ENCODE data around the gene FXR2. TPM values are rescaled to one million over a fixed set of nuclear protein-coding genes. Genes with fewer than 3 reads are reported as not detected.

Gene FXR2
- total and polyA plus RNA-seq, 9 of the 15 experiments (the other 6 are each of a cell fraction or from before 2014, with no cell fraction given) = 2.0 to 49.3 (median 24.5) TPM

DNA sequence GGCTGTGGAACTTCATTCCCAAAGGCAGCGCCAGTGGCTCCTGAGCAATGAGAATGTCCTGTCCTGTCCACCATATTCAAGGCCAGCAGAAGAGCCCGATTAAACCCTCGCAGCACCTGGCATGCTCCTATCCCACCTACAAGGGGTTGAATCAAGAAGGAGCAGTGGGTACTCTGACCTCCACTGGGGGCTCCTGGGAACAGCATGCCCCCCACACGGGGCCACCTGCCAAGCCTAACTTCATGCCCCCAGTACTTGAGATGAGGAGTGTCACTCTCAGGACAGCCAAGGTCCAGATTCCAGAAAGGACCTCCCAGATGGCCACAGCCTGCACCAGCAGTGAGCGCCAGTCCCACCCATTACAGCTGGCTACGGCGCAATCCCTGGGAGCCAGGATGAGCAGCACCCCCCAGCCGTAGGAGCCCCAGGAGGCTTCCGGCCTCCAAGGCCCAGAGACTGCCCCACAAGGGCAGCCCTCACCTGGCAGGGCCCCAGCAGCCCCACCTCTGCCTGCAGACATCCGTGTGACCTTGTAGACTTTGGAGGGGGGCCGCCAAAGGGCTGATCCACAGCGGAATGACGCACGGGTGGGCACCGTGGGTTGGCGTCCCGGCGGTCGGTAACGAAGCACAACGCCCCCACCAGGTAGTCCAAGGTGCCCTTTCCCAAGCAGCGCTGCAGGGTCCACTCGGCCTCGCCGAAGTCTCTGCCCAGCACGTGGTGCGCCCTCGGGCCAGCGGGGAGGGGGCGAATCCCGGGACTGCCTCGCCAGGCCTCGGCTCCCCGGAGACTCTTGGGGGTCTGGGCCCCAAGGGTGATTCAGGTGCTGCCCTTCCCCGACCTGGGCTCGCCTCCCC, 32.1 kb downstream of the FXR2 start (continued):
- TF ChIP-seq, protein P1, sequence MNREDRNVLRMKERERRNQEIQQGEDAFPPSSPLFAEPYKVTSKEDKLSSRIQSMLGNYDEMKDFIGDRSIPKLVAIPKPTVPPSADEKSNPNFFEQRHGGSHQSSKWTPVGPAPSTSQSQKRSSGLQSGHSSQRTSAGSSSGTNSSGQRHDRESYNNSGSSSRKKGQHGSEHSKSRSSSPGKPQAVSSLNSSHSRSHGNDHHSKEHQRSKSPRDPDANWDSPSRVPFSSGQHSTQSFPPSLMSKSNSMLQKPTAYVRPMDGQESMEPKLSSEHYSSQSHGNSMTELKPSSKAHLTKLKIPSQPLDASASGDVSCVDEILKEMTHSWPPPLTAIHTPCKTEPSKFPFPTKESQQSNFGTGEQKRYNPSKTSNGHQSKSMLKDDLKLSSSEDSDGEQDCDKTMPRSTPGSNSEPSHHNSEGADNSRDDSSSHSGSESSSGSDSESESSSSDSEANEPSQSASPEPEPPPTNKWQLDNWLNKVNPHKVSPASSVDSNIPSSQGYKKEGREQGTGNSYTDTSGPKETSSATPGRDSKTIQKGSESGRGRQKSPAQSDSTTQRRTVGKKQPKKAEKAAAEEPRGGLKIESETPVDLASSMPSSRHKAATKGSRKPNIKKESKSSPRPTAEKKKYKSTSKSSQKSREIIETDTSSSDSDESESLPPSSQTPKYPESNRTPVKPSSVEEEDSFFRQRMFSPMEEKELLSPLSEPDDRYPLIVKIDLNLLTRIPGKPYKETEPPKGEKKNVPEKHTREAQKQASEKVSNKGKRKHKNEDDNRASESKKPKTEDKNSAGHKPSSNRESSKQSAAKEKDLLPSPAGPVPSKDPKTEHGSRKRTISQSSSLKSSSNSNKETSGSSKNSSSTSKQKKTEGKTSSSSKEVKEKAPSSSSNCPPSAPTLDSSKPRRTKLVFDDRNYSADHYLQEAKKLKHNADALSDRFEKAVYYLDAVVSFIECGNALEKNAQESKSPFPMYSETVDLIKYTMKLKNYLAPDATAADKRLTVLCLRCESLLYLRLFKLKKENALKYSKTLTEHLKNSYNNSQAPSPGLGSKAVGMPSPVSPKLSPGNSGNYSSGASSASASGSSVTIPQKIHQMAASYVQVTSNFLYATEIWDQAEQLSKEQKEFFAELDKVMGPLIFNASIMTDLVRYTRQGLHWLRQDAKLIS (CRISPR knock-in tag; IDR thresholded peaks at IDR 0.05) = 0 out of 2 replicates have a peak, but pooled peaks have one; percentile 18
- 0 out of 2 replicates have a peak, but pooled peaks have one; percentile 46 for TF ChIP-seq ZNF347 (CRISPR knock-in tag; IDR thresholded peaks at IDR 0.05; ENCODE audit: low read depth)
- no peak for TF ChIP-seq MYC (IDR thresholded peaks at IDR 0.05; ENCODE audit: low read depth, low read length)
- peak; percentile 73; the same call in 1 of the 2 replicates for TF ChIP-seq MYC (CRISPR knock-in tag; IDR thresholded peaks at IDR 0.05; ENCODE audit: borderline replicate concordance, low read depth)
- 0 out of 2 replicates have a peak, but pooled peaks have one; percentile 54 for TF ChIP-seq TGIF2 (CRISPR knock-in tag; IDR thresholded peaks at IDR 0.05)
- TF ChIP-seq PTBP1 (IDR thresholded peaks at IDR 0.05; ENCODE audit: low read depth, low read length) = no peak
- peak; percentile 64; the same call in 1 of the 2 replicates for TF ChIP-seq SMAD4 (CRISPR knock-in tag; conservative IDR thresholded peaks at IDR 0.05)
- TF ChIP-seq ZNF707 (CRISPR knock-in tag; conservative IDR thresholded peaks at IDR 0.05) = 0 out of 2 replicates have a peak, but pooled peaks have one; percentile 15
- no peak for TF ChIP-seq TCFL5 (CRISPR knock-in tag; conservative IDR thresholded peaks at IDR 0.05)
- peak; percentile 39 for TF ChIP-seq HMGN3 (IDR thresholded peaks at IDR 0.05; ENCODE audit: borderline replicate concordance, extremely low read depth, insufficient read length, low read depth, low read length)
- TF ChIP-seq ZNF584 (CRISPR knock-in tag; IDR thresholded peaks at IDR 0.05; ENCODE audit: low read depth) = 0 out of 2 replicates have a peak, but pooled peaks have one; percentile 45
- peak in 1 of 2 experiments; percentile 48; a peak in 2 of 4 replicates for TF ChIP-seq MAZ (CRISPR knock-in tag; conservative IDR thresholded peaks at IDR 0.05 in 1 of 2, IDR thresholded peaks at IDR 0.05 in 1 of 2)
- no peak for TF ChIP-seq STAT5A (IDR thresholded peaks at IDR 0.05; ENCODE audit: borderline replicate concordance, low read length)

All from K562 (cell line).